ENCODE measurements around the gene FTCD.
"Not testable (repeated sequence)": the region's sequence is repeated elsewhere in the genome, so short reads cannot be mapped to it uniquely, and the experiment has no call there.

Gene FTCD

GRCh38 chr21:46171996-46172862, 16.9 kb upstream of the FTCD start:
- DNase-seq (ENCODE audit: low read depth), result no peak

- DNase-seq (ENCODE audit: low read depth), result no peak
Measured at GRCh38 chr21:46171585-46171984, 16.2 kb upstream of the FTCD start.

- DNase-seq (ENCODE audit: low read depth), result not testable (repeated sequence)
Measured at GRCh38 chr21:46170436-46171193, 15.2 kb upstream of the FTCD start.

GRCh38 chr21:46168659-46169386, 13.4 kb upstream of the FTCD start:
- no peak for DNase-seq (ENCODE audit: low read depth)

- no peak for DNase-seq (ENCODE audit: low read depth)
Measured at GRCh38 chr21:46168238-46168637, 12.9 kb upstream of the FTCD start.

- DNase-seq (ENCODE audit: low read depth), result no peak
Measured at GRCh38 chr21:46165098-46165497, 9.7 kb upstream of the FTCD start.

GRCh38 chr21:46163380-46163779, 8.0 kb upstream of the FTCD start:
- no peak for DNase-seq (ENCODE audit: low read depth)

GRCh38 chr21:46161633-46162592, 6.5 kb upstream of the FTCD start:
- DNase-seq (ENCODE audit: low read depth), result no peak

GRCh38 chr21:46160907-46161632, 5.7 kb upstream of the FTCD start:
- no peak for DNase-seq (ENCODE audit: low read depth)

GRCh38 chr21:46160657-46160906, 5.2 kb upstream of the FTCD start:
- DNase-seq (ENCODE audit: low read depth), result no peak

- no peak for DNase-seq (ENCODE audit: low read depth)
Measured at GRCh38 chr21:46159841-46160656, 4.7 kb upstream of the FTCD start.

GRCh38 chr21:46159390-46159789, 4.0 kb upstream of the FTCD start:
- no peak for DNase-seq (ENCODE audit: low read depth)

- DNase-seq (ENCODE audit: low read depth), result no peak
Measured at GRCh38 chr21:46158666-46159300, 3.4 kb upstream of the FTCD start.

GRCh38 chr21:46157987-46158451, 2.6 kb upstream of the FTCD start:
- DNase-seq (ENCODE audit: low read depth), result no peak

- no peak for DNase-seq (ENCODE audit: low read depth)
Measured at GRCh38 chr21:46157396-46157986, 2.1 kb upstream of the FTCD start.

- DNase-seq (ENCODE audit: low read depth), result no peak
Measured at GRCh38 chr21:46156678-46157077, 1.3 kb upstream of the FTCD start.

- no peak for DNase-seq (ENCODE audit: low read depth)
Measured at GRCh38 chr21:46156378-46156645, 933 bp upstream of the FTCD start.

- DNase-seq (ENCODE audit: low read depth), result no peak
Measured at GRCh38 chr21:46154955-46155513, 345 bp downstream of the FTCD start.
